PC-3 (cell line): ENCODE measurements around the gene RHOBTB3. TPM values are rescaled to one million over a fixed set of nuclear protein-coding genes. Genes with fewer than 3 reads are reported as not detected.

Experiments used
- ATAC-seq: fragments of 200-7000 bp; cut with Tn5 transposase; 2 replicates; pipeline ENCODE4 v1.9.1; 2020; ENCODE audit warnings: mild to moderate bottlenecking, moderate library complexity
- BruUV-seq: library from RNA; stranded (reverse); fragments of 400-500 nt; replicated peaks from 2 replicates; lab custom pipeline; 2021; lab: Mats Ljungman, UMichigan
- CTCF ChIA-PET: fragments of 300-600 bp; sonication (Branson Sonifier 250); formaldehyde crosslinking; loops from one replicate; lab custom pipeline; 2022; ENCODE audit warnings: antibody characterized with exemption; lab: Charles Lee
- POLR2A ChIA-PET: fragments of 300-600 bp; sonication (Branson Sonifier 250); formaldehyde crosslinking; loops from one replicate; lab custom pipeline; 2022; ENCODE audit warnings: antibody characterized with exemption; ENCODE audit not compliant: unreplicated experiment; lab: Charles Lee
- DNase-seq: peaks from one replicate; pipeline ENCODE4 v3.0.0-alpha.2; 2015
- H2AFZ ChIP-seq: fragments of 300-600 bp; sonication (generic); 2 replicates; pipeline ENCODE4 v1.6.0; 2016; ENCODE audit warnings: antibody characterized with exemption, low read length
- H3F3A ChIP-seq: fragments of 300-600 bp; sonication (generic); one replicate; pipeline ENCODE4 v1.6.0; 2017; ENCODE audit warnings: antibody characterized with exemption, low read length, control low read depth, mild to moderate bottlenecking; ENCODE audit not compliant: unreplicated experiment
- H3K27ac ChIP-seq: fragments of 300-600 bp; sonication (generic); 2 replicates; pipeline ENCODE4 v1.5.1; 2016; ENCODE audit warnings: mild to moderate bottlenecking, low read length
- H3K27me3 ChIP-seq: fragments of 300-600 bp; sonication (generic); 2 replicates; pipeline ENCODE4 v1.6.1; 2016; ENCODE audit warnings: low read length, mixed read lengths
- H3K36me3 ChIP-seq: fragments of 300-600 bp; sonication (generic); 2 replicates; pipeline ENCODE4 v1.6.1; 2016; ENCODE audit warnings: low read depth, mixed run types, low read length, mixed read lengths
- H3K4me1 ChIP-seq: fragments of 300-600 bp; sonication (generic); 2 replicates; pipeline ENCODE4 v1.5.1; 2016; ENCODE audit warnings: low read length; ENCODE audit not compliant: insufficient read depth
- H3K4me2 ChIP-seq: fragments of 300-600 bp; sonication (generic); 2 replicates; pipeline ENCODE4 v1.6.0; 2016; ENCODE audit warnings: low read length
- H3K4me3 ChIP-seq: fragments of 300-600 bp; sonication (generic); 2 replicates; pipeline ENCODE4 v1.5.1; 2016; ENCODE audit warnings: mild to moderate bottlenecking, low read length, mixed read lengths
- H3K79me2 ChIP-seq: fragments of 300-600 bp; sonication (generic); 2 replicates; pipeline ENCODE4 v1.6.1; 2017; ENCODE audit warnings: low read length, mixed read lengths
- H3K9ac ChIP-seq: fragments of 300-600 bp; sonication (generic); 2 replicates; pipeline ENCODE4 v1.6.0; 2016; ENCODE audit warnings: mild to moderate bottlenecking, low read length
- H3K9me2 ChIP-seq: fragments of 300-600 bp; sonication (generic); replicated peaks from 2 replicates; pipeline ENCODE4 v1.6.1; 2016; ENCODE audit warnings: mixed run types, low read length, mixed read lengths
- H3K9me3 ChIP-seq: fragments of 300-600 bp; sonication (generic); 2 replicates; pipeline ENCODE4 v1.6.1; 2016; ENCODE audit warnings: low read length, mixed read lengths
- H4K20me1 ChIP-seq: fragments of 300-600 bp; sonication (generic); 2 replicates; pipeline ENCODE4 v1.6.1; 2016; ENCODE audit warnings: low read length, mixed read lengths
- EZH2 ChIP-seq: fragments of 300-600 bp; sonication (generic); IDR thresholded peaks from one replicate; pipeline ENCODE4 v1.6.1; 2017; ENCODE audit warnings: antibody characterized with exemption, mild to moderate bottlenecking, low read length; ENCODE audit not compliant: unreplicated experiment
- EZH2phosphoT487 ChIP-seq: fragments of 300-600 bp; sonication (generic); IDR thresholded peaks from 2 replicates; pipeline ENCODE4 v1.6.1; 2018; ENCODE audit warnings: mild to moderate bottlenecking, antibody characterized with exemption, low read length, borderline replicate concordance
- intact Hi-C: fragments of 100-400 bp; cut with micrococcal nuclease; formaldehyde crosslinking; loops from 2 replicates; pipeline ENCODE4 v1.9.0; 2023
- total RNA-seq: library from RNA; depleted of rRNA; stranded (reverse); fragments of >200 nt; gene quantifications from 2 replicates; pipeline ENCODE4 v1.2.3, GENCODE V29; 2014
- TF ChIP-seq, protein P1 (sequence below): fragments of 300-600 bp; sonication (generic); conservative IDR thresholded peaks from 2 replicates; pipeline ENCODE4 v1.5.1; 2017; ENCODE audit warnings: antibody characterized with exemption, low read depth, mild to moderate bottlenecking, low read length

Gene RHOBTB3
- total RNA-seq, 1 experiment from 2014 or later = 16.3 TPM

DNA sequence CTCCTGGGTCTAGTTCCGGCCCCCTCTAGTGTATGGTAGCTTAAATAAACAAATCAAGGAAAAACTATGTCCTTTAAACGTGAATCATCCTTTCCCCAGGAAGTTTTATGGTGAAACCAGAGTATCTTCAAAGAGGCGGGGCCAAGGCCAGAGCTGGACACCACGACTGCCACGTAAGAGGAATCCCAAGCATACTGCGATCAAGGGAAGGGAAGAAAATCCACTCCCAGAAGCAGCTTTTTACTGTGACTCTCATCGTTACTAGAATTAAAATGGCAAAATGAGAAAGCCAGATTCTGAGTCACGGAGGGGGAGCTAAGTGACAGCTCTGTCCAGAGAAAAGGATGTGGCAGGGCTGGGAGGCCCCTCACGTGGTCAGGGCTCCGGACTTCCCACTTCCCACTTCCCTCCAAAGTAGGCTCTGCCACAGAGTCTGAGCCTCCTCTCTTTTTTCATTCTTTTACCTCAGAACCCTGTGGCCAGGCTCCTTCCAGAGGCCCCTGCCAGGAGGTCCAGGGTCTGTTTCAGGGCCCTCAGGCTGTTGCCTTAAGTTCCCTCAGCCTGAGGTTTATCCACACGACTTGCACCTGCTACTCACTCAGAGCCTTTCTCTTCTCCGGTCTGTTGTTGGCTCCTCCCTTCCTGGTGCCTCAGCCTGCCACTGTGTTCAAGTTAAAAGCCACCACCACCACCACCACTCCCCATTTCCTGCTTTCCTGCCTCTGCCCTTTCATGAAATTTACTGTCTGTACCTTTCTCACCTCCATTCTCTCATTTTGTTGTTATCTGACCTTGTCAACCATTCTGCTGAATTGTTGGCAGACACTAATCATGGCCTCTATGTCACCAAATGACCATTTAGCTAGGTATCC, 92.8 kb downstream of the RHOBTB3 start:
- Histone ChIP-seq H3K4me2 (peak overlapping the region; percentile 87), H3K4me3 (peak overlapping the region; percentile 73), H3K9me2 (no peaks in the 10 kb centered on the region), H3K4me1 (peaks cover 22% of the 10 kb centered on the region), H3K9me3 (no peaks in the 10 kb centered on the region), H3K27ac (peak overlapping the region; percentile 96), H2AFZ (peak overlapping the region; percentile 71), H3K27me3 (no peaks in the 10 kb centered on the region), H4K20me1 (no peaks in the 10 kb centered on the region), H3K79me2 (peaks cover 30% of the 10 kb centered on the region), H3K9ac (peak overlapping the region; percentile 72), H3F3A (peaks cover 6% of the 10 kb centered on the region), H3K36me3 (no peaks in the 10 kb centered on the region)
- intact Hi-C loops = loop anchor here (1.0 to 10.0 kb wide), 3 partner anchors 23 to 269 kb away; partner anchors contain the start of genes ARSK, RHOBTB3 and SKIC3
- peak; percentile 59 for ATAC-seq
- ChIA-PET CTCF (interaction anchor here (0.6 to 2.6 kb wide), 4 partner anchors 20 to 192 kb away, joined by 3 to 15 read pairs (median 3); no protein-coding TSS in a partner anchor), POLR2A (interaction anchor here (0.6 to 1.0 kb wide), 5 partner anchors 11 to 269 kb away, joined by 3 to 5 read pairs (median 4); partner anchors contain the start of gene ARSK)
- no TSS peak for BruUV-seq
- TF ChIP-seq, protein P1, sequence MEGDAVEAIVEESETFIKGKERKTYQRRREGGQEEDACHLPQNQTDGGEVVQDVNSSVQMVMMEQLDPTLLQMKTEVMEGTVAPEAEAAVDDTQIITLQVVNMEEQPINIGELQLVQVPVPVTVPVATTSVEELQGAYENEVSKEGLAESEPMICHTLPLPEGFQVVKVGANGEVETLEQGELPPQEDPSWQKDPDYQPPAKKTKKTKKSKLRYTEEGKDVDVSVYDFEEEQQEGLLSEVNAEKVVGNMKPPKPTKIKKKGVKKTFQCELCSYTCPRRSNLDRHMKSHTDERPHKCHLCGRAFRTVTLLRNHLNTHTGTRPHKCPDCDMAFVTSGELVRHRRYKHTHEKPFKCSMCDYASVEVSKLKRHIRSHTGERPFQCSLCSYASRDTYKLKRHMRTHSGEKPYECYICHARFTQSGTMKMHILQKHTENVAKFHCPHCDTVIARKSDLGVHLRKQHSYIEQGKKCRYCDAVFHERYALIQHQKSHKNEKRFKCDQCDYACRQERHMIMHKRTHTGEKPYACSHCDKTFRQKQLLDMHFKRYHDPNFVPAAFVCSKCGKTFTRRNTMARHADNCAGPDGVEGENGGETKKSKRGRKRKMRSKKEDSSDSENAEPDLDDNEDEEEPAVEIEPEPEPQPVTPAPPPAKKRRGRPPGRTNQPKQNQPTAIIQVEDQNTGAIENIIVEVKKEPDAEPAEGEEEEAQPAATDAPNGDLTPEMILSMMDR = no peak
- TF ChIP-seq EZH2phosphoT487 (no peak), EZH2 (no peak)
- peak; percentile 92 for DNase-seq

DNA sequence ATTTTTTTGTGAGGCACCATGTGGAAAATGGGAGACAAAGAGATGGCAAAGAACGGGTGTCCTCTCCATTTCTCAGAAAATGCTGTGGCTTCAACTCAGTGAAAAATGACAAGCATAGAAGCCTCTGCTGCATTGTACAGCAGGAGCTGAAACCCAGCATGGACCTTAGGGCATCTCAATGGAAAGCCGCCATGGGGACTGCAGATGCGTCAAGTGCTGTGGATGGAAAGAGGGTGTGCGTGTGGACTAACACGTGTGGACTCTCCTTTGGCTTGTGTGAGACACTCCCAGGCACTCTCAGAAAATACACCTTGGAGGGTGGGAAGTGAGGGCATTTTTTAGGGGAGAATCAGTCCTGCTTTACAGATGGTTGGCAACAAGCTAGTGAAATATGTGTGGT, 93.6 kb downstream of the RHOBTB3 start:
- Histone ChIP-seq H3K27ac (peak overlapping the region; percentile 96), H3K27me3 (no peaks in the 10 kb centered on the region), H3K9me2 (no peaks in the 10 kb centered on the region), H3K9me3 (no peaks in the 10 kb centered on the region), H3K4me3 (no peak overlapping the region), H2AFZ (peak overlapping the region; percentile 71), H3K4me2 (peak overlapping the region; percentile 87), H4K20me1 (no peaks in the 10 kb centered on the region), H3K9ac (no peak overlapping the region), H3F3A (peaks cover 6% of the 10 kb centered on the region), H3K79me2 (peaks cover 25% of the 10 kb centered on the region), H3K4me1 (peaks cover 22% of the 10 kb centered on the region), H3K36me3 (no peaks in the 10 kb centered on the region)
- DNase-seq = no peak
- POLR2A ChIA-PET = no interaction called here
- CTCF ChIA-PET = no interaction called here
- TF ChIP-seq, protein P1 = no peak
- TF ChIP-seq EZH2phosphoT487 (no peak), EZH2 (no peak)
- BruUV-seq = no TSS peak
- intact Hi-C loops = loop anchor here (5.0 to 10.0 kb wide), 2 partner anchors 92 to 270 kb away; partner anchors contain the start of genes ARSK, RHOBTB3 and SKIC3
- ATAC-seq = no peak
